Measurements from ENCODE around the gene FSIP1.
A peak's percentile ranks its signal among the peaks of the same experiment; 100 is the strongest.

The FSIP1 gene

GRCh38 chr15:39589193-39589814 lies 193.3 kb downstream of the FSIP1 start:
- Histone ChIP-seq H3K4me3 (no peak overlapping the region), H3K27ac (no peak overlapping the region)

DNA sequence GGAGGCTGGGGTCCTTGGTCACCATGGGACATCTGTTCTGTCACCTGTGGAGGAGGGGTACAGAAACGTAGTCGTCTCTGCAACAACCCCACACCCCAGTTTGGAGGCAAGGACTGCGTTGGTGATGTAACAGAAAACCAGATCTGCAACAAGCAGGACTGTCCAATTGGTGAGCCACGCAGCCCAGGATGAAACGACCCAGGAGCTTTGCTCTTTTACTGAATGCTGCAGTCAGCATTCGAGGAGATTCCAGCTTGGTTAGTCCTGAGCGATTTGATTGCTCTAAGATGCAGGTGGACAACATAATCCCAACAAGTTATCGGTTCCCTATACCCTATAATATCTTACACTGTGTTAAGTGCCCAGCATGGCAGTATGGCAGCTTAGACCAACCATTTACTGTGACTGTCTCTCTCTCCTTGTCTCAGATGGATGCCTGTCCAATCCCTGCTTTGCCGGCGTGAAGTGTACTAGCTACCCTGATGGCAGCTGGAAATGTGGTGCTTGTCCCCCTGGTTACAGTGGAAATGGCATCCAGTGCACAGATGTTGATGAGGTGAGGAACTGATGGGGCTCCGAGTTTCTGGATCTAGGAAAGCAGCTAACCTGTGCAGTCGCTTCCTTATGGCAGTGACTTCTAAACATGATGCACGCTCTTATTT lies 194.0 kb downstream of the FSIP1 start:
- Histone ChIP-seq H3K27ac (no peak overlapping the region), H3K4me3 (no peak overlapping the region)

- Histone ChIP-seq H3K4me3 (no peak overlapping the region), H3K27ac (no peak overlapping the region)
These were observed 194.7 kb downstream of the FSIP1 start for GRCh38 chr15:39587731-39588530.

DNA sequence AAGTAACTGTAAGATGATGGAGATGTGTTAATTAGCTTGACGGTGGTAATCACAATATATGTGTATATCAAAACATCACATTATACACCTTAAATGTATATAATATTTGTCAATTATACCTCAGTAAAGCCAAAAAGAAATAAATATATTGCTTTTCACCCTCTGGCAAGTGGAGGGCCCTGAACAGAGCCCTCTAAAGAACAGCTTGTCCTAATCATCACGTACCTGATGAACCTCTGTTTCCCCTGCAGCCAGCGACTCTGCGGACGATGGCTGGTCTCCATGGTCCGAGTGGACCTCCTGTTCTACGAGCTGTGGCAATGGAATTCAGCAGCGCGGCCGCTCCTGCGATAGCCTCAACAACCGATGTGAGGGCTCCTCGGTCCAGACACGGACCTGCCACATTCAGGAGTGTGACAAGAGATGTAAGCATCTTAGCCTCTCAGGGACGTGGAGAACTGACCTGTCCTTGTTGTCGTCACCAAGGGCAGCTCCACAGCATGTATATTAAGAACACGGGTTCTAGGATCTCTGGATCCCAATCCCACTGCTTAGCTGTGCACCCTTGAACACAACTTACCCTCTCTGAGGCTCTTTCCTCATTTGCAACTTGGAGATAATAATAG lies 195.4 kb downstream of the FSIP1 start:
- H3K27ac ChIP-seq = peak overlapping the region in 1 of 21 experiments; percentile 12
- no peak overlapping the region for H3K4me3 ChIP-seq

- H3K27ac ChIP-seq = peak overlapping the region in 1 of 21 experiments; percentile 12
These were observed 196.1 kb downstream of the FSIP1 start for GRCh38 chr15:39586387-39587095.

GRCh38 chr15:39585871-39586301 lies 196.8 kb downstream of the FSIP1 start:
- H3K4me3 ChIP-seq = no peak overlapping the region
- peak overlapping the region in 1 of 21 experiments; percentile 12 for H3K27ac ChIP-seq

More at GRCh38 chr15:39586387-39587095, 196.1 kb downstream of the FSIP1 start:
- H3K4me3 ChIP-seq = no peak overlapping the region

GRCh38 chr15:39585389-39585841 lies 197.2 kb downstream of the FSIP1 start:
- Histone ChIP-seq H3K4me3 (no peak overlapping the region), H3K27ac (peak overlapping the region in 1 of 21 experiments; percentile 8)

GRCh38 chr15:39584662-39585388 lies 197.8 kb downstream of the FSIP1 start:
- Histone ChIP-seq H3K4me3 (peak overlapping the region in 1 of 7 experiments; percentile 5), H3K27ac (peak overlapping the region in 2 of 21 experiments; percentile 8 to 92)

GRCh38 chr15:39584266-39584659 lies 198.4 kb downstream of the FSIP1 start:
- Histone ChIP-seq H3K4me3 (peak overlapping the region in 3 of 7 experiments; percentile 50 to 65 (median 59)), H3K27ac (peak overlapping the region in 2 of 21 experiments; percentile 92 to 98)

- Histone ChIP-seq H3K27ac (peak overlapping the region in 6 of 21 experiments; percentile 88 to 98 (median 92)), H3K4me3 (peak overlapping the region in 5 of 7 experiments; percentile 1 to 65 (median 58))
These were observed 198.9 kb downstream of the FSIP1 start for GRCh38 chr15:39583596-39584265.

- Histone ChIP-seq H3K4me3 (peak overlapping the region; percentile 10 to 65 (median 55)), H3K27ac (peak overlapping the region in 7 of 21 experiments; percentile 11 to 98 (median 92))
These were observed 199.6 kb downstream of the FSIP1 start for GRCh38 chr15:39582977-39583595.

GRCh38 chr15:39582286-39582976 lies 200.2 kb downstream of the FSIP1 start:
- H3K4me3 ChIP-seq = peak overlapping the region; percentile 36 to 65 (median 55)
- H3K27ac ChIP-seq = peak overlapping the region in 12 of 21 experiments; percentile 87 to 98 (median 91)

GRCh38 chr15:39581793-39582285 lies 200.8 kb downstream of the FSIP1 start:
- Histone ChIP-seq H3K4me3 (peak overlapping the region; percentile 36 to 65 (median 55)), H3K27ac (peak overlapping the region in 19 of 21 experiments; percentile 28 to 98 (median 89))

DNA sequence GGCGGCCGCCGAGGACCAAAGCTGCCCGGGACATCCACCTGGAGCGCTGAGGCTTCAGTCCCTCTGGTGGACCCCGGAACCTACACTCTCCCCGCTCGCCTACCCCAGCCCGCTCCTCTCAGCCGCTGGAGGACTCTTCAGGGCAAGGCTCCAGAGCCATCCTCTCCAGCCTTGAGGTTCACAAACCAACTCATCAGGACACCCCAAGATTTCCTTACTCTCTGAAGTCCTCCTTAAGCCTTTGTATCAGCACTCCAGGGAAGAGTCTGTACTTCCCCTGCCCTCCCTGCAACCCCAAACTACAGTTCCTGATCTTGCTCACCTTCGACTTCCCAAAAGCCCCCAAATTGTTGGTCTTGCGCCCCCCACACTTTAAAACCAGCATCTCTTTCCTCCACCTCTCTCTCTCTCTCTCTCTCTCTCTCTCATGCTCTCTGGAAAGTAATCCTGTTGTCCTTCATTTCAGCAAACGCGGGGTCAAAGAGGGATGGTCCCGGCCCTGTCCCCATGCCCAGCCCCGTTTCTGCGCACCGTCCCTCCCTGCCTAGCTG lies 201.3 kb downstream of the FSIP1 start:
- peak overlapping the region; percentile 28 to 98 (median 89) for H3K27ac ChIP-seq
- peak overlapping the region; percentile 36 to 65 (median 55) for H3K4me3 ChIP-seq

- peak within 1 kb of the TSS; percentile 28 to 98 (median 89) for H3K27ac ChIP-seq
- H3K4me3 ChIP-seq = peak within 1 kb of the TSS; percentile 36 to 65 (median 55)
These were observed 202.0 kb downstream of the FSIP1 start, which contains the start of gene THBS1 for GRCh38 chr15:39580485-39581241. THBS1 (plus strand) TSS chr15:39581079; CDS start chr15:39581858, 779 bp downstream.
